Upper lobe of left lung (tissue), 6 donors: ENCODE results near the gene CLSTN2. TPM values are rescaled to one million over a fixed set of nuclear protein-coding genes. Genes with fewer than 3 reads are reported as not detected.
A peak's percentile ranks its signal among the peaks of the same experiment; 100 is the strongest.

Experiments
- ATAC-seq, 2 donors: fragments of 200-7000 bp; cut with Tn5 transposase; one replicate each; pipeline ENCODE4 v1.9.1; 2022; ENCODE audit warnings: mild to moderate bottlenecking in 2 of 2, moderate library complexity in 2 of 2; ENCODE audit not compliant: low FRiP score in 2 of 2
- DNase-seq, 2 donors: peaks; one replicate each; pipeline ENCODE4 v3.0.0-alpha.2; 2019 to 2020
- H3K27ac ChIP-seq, 4 donors: fragments of 200-600 bp; sonication (generic); one replicate each; pipeline ENCODE4 v1.5.1; 2016 to 2019
- H3K27me3 ChIP-seq, 4 donors: fragments of 200-600 bp; sonication (generic); one replicate each; pipeline ENCODE4 v1.5.1; 2017 to 2019
- H3K36me3 ChIP-seq, 4 donors: fragments of 200-600 bp; sonication (generic); one replicate each; pipeline ENCODE4 v1.5.1; 2016 to 2019
- H3K4me1 ChIP-seq, 4 donors: fragments of 200-600 bp; sonication (generic); one replicate each; pipeline ENCODE4 v1.5.1; 2018 to 2019
- H3K4me3 ChIP-seq, 4 donors: fragments of 200-600 bp; sonication (generic); one replicate each; pipeline ENCODE4 v1.5.1; 2017 to 2019; ENCODE audit warnings: mild to moderate bottlenecking in 2 of 4, moderate library complexity in 1 of 4
- H3K9me3 ChIP-seq, 4 donors: fragments of 200-600 bp; sonication (generic); one replicate each; pipeline ENCODE4 v1.5.1; 2018 to 2019
- EP300 ChIP-seq, 4 donors: sonication (generic); formaldehyde crosslinking; IDR thresholded peaks; one replicate each; pipeline ENCODE4 v1.5.1; 2017; ENCODE audit warnings: antibody characterized with exemption in 4 of 4, control low read depth in 2 of 4
- POLR2A ChIP-seq, 4 donors: fragments of 450-650 bp; IDR thresholded peaks; one replicate each; pipeline ENCODE4 v1.5.1; 2016 to 2017; ENCODE audit warnings: antibody characterized with exemption in 4 of 4, mild to moderate bottlenecking in 2 of 4
- POLR2AphosphoS5 ChIP-seq, 2 donors: sonication (generic); formaldehyde crosslinking; IDR thresholded peaks; one replicate each; pipeline ENCODE4 v1.5.1; 2017; ENCODE audit warnings: antibody characterized with exemption in 2 of 2
- WGBS, 2 donors: methylation state at CpG; one replicate each; pipeline ENCODE4 v1.1.5; 2017 to 2018; 5-methylcytosine and 5-hydroxymethylcytosine counted together
- total RNA-seq, 6 donors: library from RNA; depleted of rRNA in 4 of 6; stranded (reverse); fragments of >200 nt in 4 of 6; gene quantifications; one replicate each; pipeline versions ENCODE4 v1.1.0 to v1.2.1, GENCODE V29; 2016 to 2021
- TF ChIP-seq, protein P1 (sequence below), 6 experiments: fragments of 450-650 bp in 4 of 6; fragments of 200-600 bp in 2 of 6; sonication (generic) in 2 of 6; IDR thresholded peaks; one replicate each; pipeline ENCODE4 v1.5.1; 2016 to 2019; ENCODE audit warnings: antibody characterized with exemption in 6 of 6
- donor health status: DM: no; HTN: no; CAD: no; lungs with moderate emphysema.
- donor health status: DM: no; HTN: yes; CAD: no; lungs with severe emphysema.

CLSTN2 gene
- total RNA-seq, 6 donors from 2014 or later = 1.0 to 4.3 (median 1.6) TPM

DNA sequence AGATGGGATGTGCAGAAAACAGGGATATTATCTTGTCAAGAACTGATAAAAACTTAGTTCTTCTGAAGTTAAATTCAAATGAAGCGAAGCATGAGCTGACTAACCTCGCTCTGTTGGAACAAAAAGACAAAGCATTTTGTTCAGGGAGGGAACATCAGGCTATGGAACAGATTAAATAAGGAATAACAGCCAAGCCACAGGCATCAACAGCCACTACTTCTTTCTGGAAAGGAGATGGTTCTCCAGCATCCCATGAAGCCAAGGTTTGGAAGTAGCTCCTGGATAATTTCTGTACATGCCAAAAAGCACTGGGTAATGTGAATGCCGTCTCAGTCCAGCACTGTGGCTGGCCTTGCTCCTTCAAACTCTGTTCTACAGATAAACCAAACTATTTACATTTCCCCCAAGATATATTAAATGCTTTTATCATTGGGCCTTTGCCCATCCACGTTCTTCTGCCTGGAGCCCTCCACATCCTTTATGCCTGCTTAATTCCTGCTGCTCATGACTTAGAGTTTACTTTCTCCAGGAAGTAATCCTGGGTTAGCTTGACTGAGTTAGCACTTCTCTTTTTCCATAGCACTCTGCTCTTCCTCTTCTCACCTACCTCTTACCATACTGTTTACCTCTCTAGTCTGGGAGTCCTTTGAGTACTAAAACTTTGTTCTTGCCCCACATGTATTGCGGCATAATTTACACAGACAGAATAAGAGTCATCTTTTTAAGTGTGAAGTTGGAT is 232.0 kb downstream of the CLSTN2 start:
- Histone ChIP-seq H3K36me3 (no peaks in the 10 kb centered on the region), H3K27me3 (no peaks in the 10 kb centered on the region), H3K27ac (no peak overlapping the region), H3K9me3 (no peaks in the 10 kb centered on the region), H3K4me1 (no peaks in the 10 kb centered on the region), H3K4me3 (no peak overlapping the region)
- no peak for TF ChIP-seq POLR2A (IDR thresholded peaks at IDR 0.05)
- TF ChIP-seq, protein P1, sequence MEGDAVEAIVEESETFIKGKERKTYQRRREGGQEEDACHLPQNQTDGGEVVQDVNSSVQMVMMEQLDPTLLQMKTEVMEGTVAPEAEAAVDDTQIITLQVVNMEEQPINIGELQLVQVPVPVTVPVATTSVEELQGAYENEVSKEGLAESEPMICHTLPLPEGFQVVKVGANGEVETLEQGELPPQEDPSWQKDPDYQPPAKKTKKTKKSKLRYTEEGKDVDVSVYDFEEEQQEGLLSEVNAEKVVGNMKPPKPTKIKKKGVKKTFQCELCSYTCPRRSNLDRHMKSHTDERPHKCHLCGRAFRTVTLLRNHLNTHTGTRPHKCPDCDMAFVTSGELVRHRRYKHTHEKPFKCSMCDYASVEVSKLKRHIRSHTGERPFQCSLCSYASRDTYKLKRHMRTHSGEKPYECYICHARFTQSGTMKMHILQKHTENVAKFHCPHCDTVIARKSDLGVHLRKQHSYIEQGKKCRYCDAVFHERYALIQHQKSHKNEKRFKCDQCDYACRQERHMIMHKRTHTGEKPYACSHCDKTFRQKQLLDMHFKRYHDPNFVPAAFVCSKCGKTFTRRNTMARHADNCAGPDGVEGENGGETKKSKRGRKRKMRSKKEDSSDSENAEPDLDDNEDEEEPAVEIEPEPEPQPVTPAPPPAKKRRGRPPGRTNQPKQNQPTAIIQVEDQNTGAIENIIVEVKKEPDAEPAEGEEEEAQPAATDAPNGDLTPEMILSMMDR (IDR thresholded peaks at IDR 0.05) = no peak
- TF ChIP-seq POLR2AphosphoS5 (IDR thresholded peaks at IDR 0.05) = no peak
- TF ChIP-seq EP300 (IDR thresholded peaks at IDR 0.05) = no peak
- ATAC-seq (peak in 1 of 2 donors; percentile 77), DNase-seq (no peak)
- WGBS, 2 donors = 73 to 84% methylated on average over 4 to 5 of the region's 5 CpGs

DNA sequence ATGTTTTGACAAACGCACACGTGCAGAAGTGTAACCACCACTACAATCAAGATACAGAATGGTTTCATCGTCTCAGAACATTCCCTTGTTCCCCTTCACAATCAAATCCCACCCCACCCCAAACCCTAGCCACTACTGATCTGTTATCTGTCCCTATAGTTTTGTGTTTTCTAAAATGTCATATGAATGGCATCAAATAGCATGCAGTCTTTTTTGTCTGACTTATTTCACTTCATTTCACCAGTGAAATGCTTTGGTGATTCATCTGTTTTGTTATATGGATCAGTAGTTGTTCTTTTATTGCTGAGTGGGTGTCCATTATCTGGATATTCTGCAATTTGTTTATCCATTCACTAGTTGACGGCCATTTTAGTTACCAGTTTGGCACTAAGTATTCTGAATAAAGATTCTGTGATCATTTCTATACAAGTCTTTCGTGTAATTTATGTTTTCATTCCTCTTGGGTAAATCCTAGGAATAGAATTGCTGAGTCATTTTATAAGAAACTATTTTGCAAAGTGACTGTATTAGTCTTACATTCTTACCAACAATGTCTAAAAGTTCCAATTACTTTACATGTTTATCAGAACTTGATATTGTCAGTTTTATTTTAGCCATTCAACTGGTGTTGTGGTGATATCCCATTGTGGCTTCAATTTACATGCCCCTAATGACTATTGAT is 232.8 kb downstream of the CLSTN2 start:
- WGBS, 2 donors = 76 to 80% methylated on average over 5 of the region's 5 CpGs
- DNase-seq = no peak
- TF ChIP-seq, protein P1 (IDR thresholded peaks at IDR 0.05) = no peak
- TF ChIP-seq POLR2A (IDR thresholded peaks at IDR 0.05) = no peak
- no peak for TF ChIP-seq POLR2AphosphoS5 (IDR thresholded peaks at IDR 0.05)
- TF ChIP-seq EP300 (IDR thresholded peaks at IDR 0.05) = no peak
- no peaks in the 10 kb centered on the region for H3K4me1 ChIP-seq
- H3K27ac ChIP-seq = no peak overlapping the region
- no peak overlapping the region for H3K4me3 ChIP-seq
- H3K27me3 ChIP-seq = no peaks in the 10 kb centered on the region
- ATAC-seq = no peak
- no peaks in the 10 kb centered on the region for H3K36me3 ChIP-seq
- no peaks in the 10 kb centered on the region for H3K9me3 ChIP-seq

DNA sequence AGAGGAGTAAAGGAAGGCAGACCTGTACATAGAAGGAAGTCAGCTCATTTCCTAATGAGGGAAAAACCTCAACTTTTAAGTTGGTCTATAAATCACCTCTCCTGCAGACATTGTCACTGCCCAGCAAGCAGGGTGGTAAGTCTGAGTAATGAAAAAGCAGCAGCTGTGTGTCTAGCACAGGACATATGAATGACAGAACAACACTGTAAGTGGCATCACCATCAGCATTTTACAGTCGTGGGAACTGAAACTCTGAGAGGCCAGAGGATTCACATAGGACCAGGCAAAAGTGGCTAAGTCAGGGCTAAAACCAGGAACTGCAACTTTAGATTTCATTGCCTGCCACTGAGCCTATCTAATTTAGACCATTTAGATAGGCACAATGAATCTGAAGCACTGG is 235.6 kb downstream of the CLSTN2 start:
- ATAC-seq (no peak), DNase-seq (no peak)
- TF ChIP-seq, protein P1 (IDR thresholded peaks at IDR 0.05) = no peak
- TF ChIP-seq POLR2AphosphoS5 (IDR thresholded peaks at IDR 0.05) = no peak
- TF ChIP-seq POLR2A (IDR thresholded peaks at IDR 0.05) = no peak
- no peak for TF ChIP-seq EP300 (IDR thresholded peaks at IDR 0.05)
- Histone ChIP-seq H3K4me3 (no peak overlapping the region), H3K36me3 (no peaks in the 10 kb centered on the region), H3K4me1 (no peaks in the 10 kb centered on the region), H3K27ac (no peak overlapping the region), H3K27me3 (no peaks in the 10 kb centered on the region), H3K9me3 (no peaks in the 10 kb centered on the region)
- WGBS, 2 donors = 50 to 63% methylated on average over 1 of the region's 1 CpG

DNA sequence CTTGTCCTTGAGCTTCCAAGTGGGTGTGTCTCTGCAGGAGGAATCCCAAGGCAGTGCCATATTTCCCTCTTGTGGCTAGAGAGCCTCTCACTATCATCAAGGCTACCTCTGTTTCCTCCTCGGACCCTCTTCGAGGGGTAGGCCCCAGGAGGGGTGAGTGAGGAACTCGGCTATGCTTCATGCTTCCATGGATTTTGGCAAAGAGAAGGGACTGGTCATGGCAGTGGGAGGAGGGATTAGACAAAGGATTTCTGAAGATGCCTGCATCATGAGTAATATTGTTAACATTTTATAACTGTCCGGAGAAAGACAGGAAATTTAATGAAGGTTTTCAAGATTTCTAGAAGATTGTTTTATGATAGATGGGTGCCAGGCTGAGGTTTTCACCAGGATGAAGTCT is 241.5 kb downstream of the CLSTN2 start:
- Histone ChIP-seq H3K4me1 (no peaks in the 10 kb centered on the region), H3K36me3 (no peaks in the 10 kb centered on the region), H3K27ac (no peak overlapping the region), H3K9me3 (no peaks in the 10 kb centered on the region), H3K27me3 (no peaks in the 10 kb centered on the region), H3K4me3 (no peak overlapping the region)
- ATAC-seq = peak in 1 of 2 donors; percentile 28
- no peak for DNase-seq
- 85 to 87% methylated on average over 4 of the region's 4 CpGs for WGBS, 2 donors
- no peak for TF ChIP-seq POLR2A (IDR thresholded peaks at IDR 0.05)
- no peak for TF ChIP-seq EP300 (IDR thresholded peaks at IDR 0.05)
- no peak for TF ChIP-seq POLR2AphosphoS5 (IDR thresholded peaks at IDR 0.05)
- TF ChIP-seq, protein P1 (IDR thresholded peaks at IDR 0.05) = no peak
